Activated CD4-positive, alpha-beta T cell treated with anti-CD3 and anti-CD28 coated beads, Interleukin-2, amount 10 ng/mL, durations not matched to agents 24 days and 14 days (primary cell): ENCODE data around the gene F10. TPM values are rescaled to one million over a fixed set of nuclear protein-coding genes. Genes with fewer than 3 reads are reported as not detected.
"Not testable (repeated sequence)": the region's sequence is repeated elsewhere in the genome, so short reads cannot be mapped to it uniquely, and the experiment has no call there.

Source experiments
- DNase-seq: peaks from one replicate; pipeline ENCODE4 v3.0.0; 2022
- H3K27ac Mint-ChIP-seq: one replicate; pipeline ENCODE4 v1.8.0; 2022; ENCODE audit warnings: mild to moderate bottlenecking, mixed read lengths
- H3K27me3 Mint-ChIP-seq: one replicate; pipeline ENCODE4 v1.8.0; 2022; ENCODE audit warnings: mixed read lengths
- H3K36me3 Mint-ChIP-seq: one replicate; pipeline ENCODE4 v1.8.0; 2022; ENCODE audit warnings: low read depth, mild to moderate bottlenecking, mixed read lengths
- H3K4me1 Mint-ChIP-seq: one replicate; pipeline ENCODE4 v1.8.0; 2021; ENCODE audit warnings: mixed read lengths
- H3K4me3 Mint-ChIP-seq: one replicate; pipeline ENCODE4 v1.8.0; 2022; ENCODE audit warnings: mild to moderate bottlenecking, moderate library complexity, mixed read lengths
- H3K9me3 Mint-ChIP-seq: one replicate; pipeline ENCODE4 v1.8.0; 2021; ENCODE audit warnings: mixed read lengths
- intact Hi-C: fragments of 100-400 bp; cut with micrococcal nuclease; formaldehyde crosslinking; loops from one replicate; pipeline ENCODE4 v1.15.1; 2023
- total RNA-seq: library from RNA; stranded (reverse); gene quantifications from 2 replicates; pipeline ENCODE4 v1.2.3, GENCODE V29; 2022

Gene F10
- total RNA-seq, result not detected in 2 replicates

- intact Hi-C loops, result no loop called here
- H3K9me3 Mint-ChIP-seq, result no peaks in the 10 kb centered on the region
- no peak within 1 kb of the TSS for H3K4me3 Mint-ChIP-seq
- no peaks in the 10 kb centered on the region for H3K4me1 Mint-ChIP-seq
- peaks cover 7% of the 10 kb centered on the region for H3K27me3 Mint-ChIP-seq
- H3K36me3 Mint-ChIP-seq, result no peaks in the 10 kb centered on the region
- no peak for DNase-seq
- no peak within 1 kb of the TSS for H3K27ac Mint-ChIP-seq
These were observed at the start of gene F10 for GRCh38 chr13:113122550-113123225. F10 (plus strand) TSS chr13:113122799; CDS start chr13:113122856, 57 bp downstream.

- no peaks in the 10 kb centered on the region for H3K27me3 Mint-ChIP-seq
- H3K4me3 Mint-ChIP-seq, result no peak overlapping the region
- no peaks in the 10 kb centered on the region for H3K4me1 Mint-ChIP-seq
- DNase-seq, result no peak
- no peak overlapping the region for H3K27ac Mint-ChIP-seq
- no peaks in the 10 kb centered on the region for H3K9me3 Mint-ChIP-seq
- intact Hi-C loops, result no loop called here
- H3K36me3 Mint-ChIP-seq, result no peaks in the 10 kb centered on the region
These were observed 48.7 kb upstream of the F10 start for GRCh38 chr13:113073942-113074341.

GRCh38 chr13:113074401-113074800, 48.2 kb upstream of the F10 start:
- Mint-ChIP-seq H3K4me3 (no peak overlapping the region), H3K4me1 (no peaks in the 10 kb centered on the region), H3K27ac (no peak overlapping the region), H3K9me3 (no peaks in the 10 kb centered on the region), H3K36me3 (no peaks in the 10 kb centered on the region), H3K27me3 (no peaks in the 10 kb centered on the region)
- intact Hi-C loops, result no loop called here
- no peak for DNase-seq

DNA sequence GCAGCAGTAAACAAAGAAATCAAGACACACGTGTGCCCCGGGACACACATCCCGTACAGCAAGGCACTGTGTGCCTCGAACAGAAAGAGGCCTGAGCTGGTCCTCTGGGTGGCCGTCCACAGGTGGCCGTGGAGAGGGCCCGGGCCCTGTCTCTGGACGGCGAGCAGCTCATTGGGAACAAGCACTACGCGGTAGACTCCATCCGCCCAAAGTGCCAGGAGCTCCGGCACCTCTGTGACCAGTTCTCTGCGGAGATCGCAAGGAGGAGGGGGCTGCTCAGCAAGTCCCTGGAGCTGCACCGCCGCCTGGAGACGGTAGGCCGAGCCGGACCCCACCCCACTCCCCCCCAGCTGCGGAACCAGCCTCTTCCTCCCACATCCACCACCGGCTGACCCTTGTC, 47.7 kb upstream of the F10 start:
- DNase-seq, result no peak
- Mint-ChIP-seq H3K9me3 (no peaks in the 10 kb centered on the region), H3K4me1 (no peaks in the 10 kb centered on the region), H3K4me3 (no peak overlapping the region), H3K27me3 (no peaks in the 10 kb centered on the region), H3K36me3 (no peaks in the 10 kb centered on the region), H3K27ac (no peak overlapping the region)
- intact Hi-C loops, result no loop called here

DNA sequence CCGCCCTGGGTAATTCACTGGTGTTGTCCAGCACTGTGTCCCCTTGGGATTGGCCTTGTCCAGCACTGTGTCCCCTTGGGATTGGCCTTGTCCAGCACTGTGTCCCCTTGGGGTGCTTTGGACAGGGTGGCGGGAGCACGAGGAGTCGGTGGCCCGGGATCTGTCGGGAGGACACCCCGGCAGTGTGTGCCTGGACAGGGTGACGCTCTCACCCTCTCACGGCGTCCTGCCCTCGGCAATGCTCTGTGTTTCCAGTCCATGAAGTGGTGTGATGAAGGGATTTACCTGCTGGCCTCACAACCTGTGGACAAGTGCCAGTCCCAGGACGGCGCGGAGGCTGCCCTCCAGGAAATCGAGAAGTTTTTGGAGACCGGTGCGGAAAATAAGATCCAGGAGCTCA, 46.9 kb upstream of the F10 start:
- no peaks in the 10 kb centered on the region for H3K4me1 Mint-ChIP-seq
- no peaks in the 10 kb centered on the region for H3K9me3 Mint-ChIP-seq
- DNase-seq, result no peak
- H3K27me3 Mint-ChIP-seq, result no peaks in the 10 kb centered on the region
- intact Hi-C loops, result no loop called here
- H3K36me3 Mint-ChIP-seq, result no peaks in the 10 kb centered on the region
- H3K4me3 Mint-ChIP-seq, result no peak overlapping the region
- H3K27ac Mint-ChIP-seq, result no peak overlapping the region

- H3K27me3 Mint-ChIP-seq, result no peaks in the 10 kb centered on the region
- no peaks in the 10 kb centered on the region for H3K36me3 Mint-ChIP-seq
- no peaks in the 10 kb centered on the region for H3K4me1 Mint-ChIP-seq
These were observed 45.8 kb upstream of the F10 start for GRCh38 chr13:113076681-113077401.

DNA sequence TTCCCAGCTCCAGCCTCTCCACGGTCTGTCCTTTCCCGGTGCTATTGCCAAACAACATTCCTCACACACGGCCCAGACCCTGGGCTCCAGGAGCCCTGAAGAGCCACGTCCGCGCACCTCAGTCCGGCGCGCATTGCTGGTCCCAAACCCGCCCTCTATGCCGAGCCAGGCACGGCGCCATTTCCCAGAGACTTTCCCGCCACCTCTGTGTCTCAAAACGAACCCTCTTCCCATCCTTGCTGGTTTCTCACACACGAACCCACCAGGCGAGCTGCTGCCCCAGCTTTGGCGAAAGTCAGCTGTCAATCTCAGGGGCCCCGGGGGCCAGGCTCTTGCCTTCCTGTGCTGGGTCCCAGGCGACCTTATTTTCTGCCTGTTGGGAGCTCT, 45.0 kb upstream of the F10 start:
- no peaks in the 10 kb centered on the region for H3K4me1 Mint-ChIP-seq
- intact Hi-C loops, result no loop called here
- H3K4me3 Mint-ChIP-seq, result no peak overlapping the region
- H3K27ac Mint-ChIP-seq, result no peak overlapping the region
- H3K36me3 Mint-ChIP-seq, result no peaks in the 10 kb centered on the region
- DNase-seq, result no peak
- H3K27me3 Mint-ChIP-seq, result no peaks in the 10 kb centered on the region
- no peaks in the 10 kb centered on the region for H3K9me3 Mint-ChIP-seq

More at GRCh38 chr13:113076681-113077401, 45.8 kb upstream of the F10 start:
- Mint-ChIP-seq H3K4me3 (no peak overlapping the region), H3K9me3 (no peaks in the 10 kb centered on the region), H3K27ac (no peak overlapping the region)
- DNase-seq, result no peak
- intact Hi-C loops, result no loop called here

- intact Hi-C loops, result no loop called here
- Mint-ChIP-seq H3K4me1 (no peaks in the 10 kb centered on the region), H3K4me3 (no peak overlapping the region), H3K27ac (no peak overlapping the region), H3K9me3 (no peaks in the 10 kb centered on the region), H3K27me3 (no peaks in the 10 kb centered on the region), H3K36me3 (no peaks in the 10 kb centered on the region)
- DNase-seq, result no peak
These were observed 44.4 kb upstream of the F10 start for GRCh38 chr13:113077953-113078901.

- DNase-seq, result no peak
- H3K9me3 Mint-ChIP-seq, result no peaks in the 10 kb centered on the region
- no peaks in the 10 kb centered on the region for H3K27me3 Mint-ChIP-seq
- H3K4me3 Mint-ChIP-seq, result no peak overlapping the region
- H3K4me1 Mint-ChIP-seq, result no peaks in the 10 kb centered on the region
- H3K36me3 Mint-ChIP-seq, result no peaks in the 10 kb centered on the region
- intact Hi-C loops, result no loop called here
- H3K27ac Mint-ChIP-seq, result no peak overlapping the region
These were observed 43.5 kb upstream of the F10 start for GRCh38 chr13:113078902-113079780.

- H3K27me3 Mint-ChIP-seq, H3K36me3 Mint-ChIP-seq, H3K9me3 Mint-ChIP-seq, intact Hi-C loops, H3K4me3 Mint-ChIP-seq, DNase-seq, H3K4me1 Mint-ChIP-seq, H3K27ac Mint-ChIP-seq: not testable (repeated sequence)
These were observed 42.9 kb upstream of the F10 start for GRCh38 chr13:113079781-113080080.

GRCh38 chr13:113080361-113080831, 42.2 kb upstream of the F10 start:
- Mint-ChIP-seq H3K9me3 (no peaks in the 10 kb centered on the region), H3K27ac (no peak overlapping the region), H3K4me1 (no peaks in the 10 kb centered on the region), H3K27me3 (no peaks in the 10 kb centered on the region), H3K4me3 (no peak overlapping the region), H3K36me3 (no peaks in the 10 kb centered on the region)
- intact Hi-C loops, result no loop called here
- no peak for DNase-seq

- no peaks in the 10 kb centered on the region for H3K36me3 Mint-ChIP-seq
- H3K9me3 Mint-ChIP-seq, result no peaks in the 10 kb centered on the region
- H3K4me1 Mint-ChIP-seq, result no peaks in the 10 kb centered on the region
- no peaks in the 10 kb centered on the region for H3K27me3 Mint-ChIP-seq
- DNase-seq, result no peak
- H3K4me3 Mint-ChIP-seq, result no peak overlapping the region
- H3K27ac Mint-ChIP-seq, result no peak overlapping the region
- intact Hi-C loops, result no loop called here
These were observed 41.6 kb upstream of the F10 start for GRCh38 chr13:113080901-113081521.
